ENCODE data around the gene DLGAP1. TPM values are rescaled to one million over a fixed set of nuclear protein-coding genes. Genes with fewer than 3 reads are reported as not detected.

DLGAP1 gene
- total RNA-seq, 1 experiment from 2014 or later: 23.2 TPM

GRCh38 chr18:3669376-3669775, 785.7 kb downstream of the DLGAP1 start:
- no peak for TF ChIP-seq CTCF (conservative IDR thresholded peaks at IDR 0.05)
- Mint-ChIP-seq H3K27ac (no peak overlapping the region; a peak in 2 of 7 replicates), H3K36me3 (ENCODE audit: insufficient read depth in 1 of 3, low read depth in 3 of 3) (no peaks in the 10 kb centered on the region), H3K4me1 (peaks cover 27 to 44% of the 10 kb centered on the region in 2 experiments), H3K9me3 (peaks cover 0 to 2% of the 10 kb centered on the region in 2 experiments; a peak in 1 of 5 replicates), H3K4me3 (no peak overlapping the region), H3K27me3 (ENCODE audit: low read depth) (no peaks in the 10 kb centered on the region)
- H2BK20ac ChIP-seq (ENCODE audit: low read depth, low read length, poor library complexity, severe bottlenecking): no peak overlapping the region
- no peak overlapping the region for H3T11ph ChIP-seq (ENCODE audit: low read length)
- H2BK120ac ChIP-seq (ENCODE audit: low read depth, low read length, poor library complexity, severe bottlenecking): no peak overlapping the region
- H2BK15ac ChIP-seq (ENCODE audit: low read depth, low read length): no peak overlapping the region
- no peak overlapping the region for H2AK5ac ChIP-seq (ENCODE audit: insufficient read length, low read length)
- H4K5ac ChIP-seq (ENCODE audit: insufficient read length, low read depth, low read length): no peak overlapping the region
- no peaks in the 10 kb centered on the region for H3K27me3 ChIP-seq (ENCODE audit: insufficient read depth, low read length)
- H3K23me2 ChIP-seq (ENCODE audit: insufficient read length, low read depth, low read length, poor library complexity, severe bottlenecking): no peaks in the 10 kb centered on the region
- no peak overlapping the region for H3K14ac ChIP-seq (ENCODE audit: insufficient read depth, low read length)
- no peak overlapping the region for H3K4me2 ChIP-seq (ENCODE audit: insufficient read depth, insufficient read length, low read length)
- no peak overlapping the region for H2BK5ac ChIP-seq (ENCODE audit: insufficient read length, low read length)
- H3K27ac ChIP-seq (ENCODE audit: insufficient read length, low read depth, low read length): no peak overlapping the region
- H3K23ac ChIP-seq (ENCODE audit: insufficient read length, low read depth, low read length): no peak overlapping the region
- H4K8ac ChIP-seq (replicated peaks; ENCODE audit: insufficient read length, low read depth, low read length): no peak overlapping the region
- no peak overlapping the region for H2AFZ ChIP-seq (ENCODE audit: low read length)
- no peak overlapping the region for H4K91ac ChIP-seq (ENCODE audit: insufficient read length, low read depth, low read length)
- H3K4ac ChIP-seq (ENCODE audit: low read depth, low read length): no peak overlapping the region
- peaks cover 2% of the 10 kb centered on the region; the same call in 1 of the 2 replicates for H3K4me1 ChIP-seq (ENCODE audit: insufficient read depth, low read length)
- H3K9ac ChIP-seq (ENCODE audit: extremely low read depth, insufficient read length, low read length): no peak overlapping the region
- no peaks in the 10 kb centered on the region for H4K20me1 ChIP-seq (ENCODE audit: control insufficient read depth, insufficient read depth, insufficient read length)
- DNase-seq: no peak
- H2BK12ac ChIP-seq (ENCODE audit: insufficient read length, low read depth, low read length): no peak overlapping the region
- no peaks in the 10 kb centered on the region for H3K9me3 ChIP-seq (ENCODE audit: control insufficient read depth, low read depth, low read length)
- no peak overlapping the region for H3K18ac ChIP-seq (ENCODE audit: insufficient read length, low read depth, low read length)
- WGBS (ENCODE audit: extremely low coverage, insufficient read length, low lambda C conversion rate): no CpG with 5 or more reads among the region's 17 CpGs
- no peak overlapping the region for H3K56ac ChIP-seq (ENCODE audit: insufficient read length, low read depth, low read length)
- H3K79me1 ChIP-seq (ENCODE audit: insufficient read depth, low read depth, low read length, poor library complexity, severe bottlenecking): no peaks in the 10 kb centered on the region
- H3K79me2 ChIP-seq (ENCODE audit: insufficient read depth, low read length): no peaks in the 10 kb centered on the region
